ENCODE data around the gene F7. TPM values are rescaled to one million over a fixed set of nuclear protein-coding genes. Genes with fewer than 3 reads are reported as not detected.

F7 gene
- total RNA-seq, 4 donors from 2014 or later = 0.17 TPM; not detected in 3

- TF ChIP-seq CTCF (IDR thresholded peaks at IDR 0.05; ENCODE audit: low read depth) = no peak
Observed at GRCh38 chr13:113074876-113075275, 30.7 kb upstream of the F7 start.

- TF ChIP-seq CTCF (IDR thresholded peaks at IDR 0.05; ENCODE audit: low read depth) = no peak
Observed at GRCh38 chr13:113075711-113076110, 29.9 kb upstream of the F7 start.

- no peak for TF ChIP-seq CTCF (IDR thresholded peaks at IDR 0.05; ENCODE audit: low read depth)
Observed at GRCh38 chr13:113076681-113077401, 28.8 kb upstream of the F7 start.

GRCh38 chr13:113077566-113077952 is 28.0 kb upstream of the F7 start:
- TF ChIP-seq CTCF (IDR thresholded peaks at IDR 0.05; ENCODE audit: low read depth) = no peak

- TF ChIP-seq CTCF (IDR thresholded peaks at IDR 0.05; ENCODE audit: low read depth) = no peak
Observed at GRCh38 chr13:113077953-113078901, 27.4 kb upstream of the F7 start.

- no peak for TF ChIP-seq CTCF (IDR thresholded peaks at IDR 0.05; ENCODE audit: low read depth)
Observed at GRCh38 chr13:113078902-113079780, 26.4 kb upstream of the F7 start.
